HCT116 (cell line): ENCODE data around the gene C14orf93.

ENCODE experiments used
- CTCF ChIP-seq, 3 experiments: fragments of 200-600 bp in 1 of 3; sonication (generic) in 1 of 3; IDR thresholded peaks in 2 of 3; conservative IDR thresholded peaks in 1 of 3; 2 replicates each; pipeline ENCODE4 v1.5.1; 2012 to 2017; ENCODE audit warnings: low read depth in 2 of 3, low read length in 2 of 3, antibody characterized with exemption in 1 of 3, borderline replicate concordance in 1 of 3, control low read depth in 1 of 3, mild to moderate bottlenecking in 1 of 3, mixed read lengths in 1 of 3, mixed run types in 1 of 3, moderate library complexity in 1 of 3; ENCODE audit not compliant: insufficient read depth in 1 of 3
- EZH2 ChIP-seq: fragments of 200-600 bp; sonication (generic); IDR thresholded peaks from 2 replicates; pipeline ENCODE4 v1.6.1; 2017; ENCODE audit warnings: antibody characterized with exemption, mixed run types
- FOSL1 ChIP-seq: IDR thresholded peaks from 2 replicates; pipeline ENCODE4 v1.6.1; 2012; ENCODE audit warnings: low read depth
- MAX ChIP-seq: IDR thresholded peaks from 2 replicates; pipeline ENCODE4 v1.6.1; 2012
- POLR2A ChIP-seq: IDR thresholded peaks from 2 replicates; pipeline ENCODE4 v1.7.0; 2011; ENCODE audit warnings: borderline replicate concordance; ENCODE audit not compliant: insufficient read depth, insufficient read length; ENCODE audit errors: extremely low read depth
- POLR2AphosphoS5 ChIP-seq: IDR thresholded peaks from 2 replicates; pipeline ENCODE4 v1.6.1; 2011; ENCODE audit warnings: mild to moderate bottlenecking, low read depth, low read length, moderate library complexity
- RAD21 ChIP-seq: IDR thresholded peaks from 2 replicates; pipeline ENCODE4 v1.6.1; 2012; ENCODE audit warnings: low read depth, mild to moderate bottlenecking

- TF ChIP-seq CTCF (IDR thresholded peaks at IDR 0.05 in 2 of 3, conservative IDR thresholded peaks at IDR 0.05 in 1 of 3; ENCODE audit: borderline replicate concordance in 1 of 3, insufficient read depth in 1 of 3, low read depth in 2 of 3, low read length in 2 of 3): peak in 2 of 3 experiments; percentile 61 to 75; a peak in 4 of 6 replicates
- no peak for TF ChIP-seq POLR2AphosphoS5
- TF ChIP-seq POLR2A: no peak
- no peak for TF ChIP-seq RAD21
- TF ChIP-seq FOSL1: no peak
- TF ChIP-seq MAX: no peak
- TF ChIP-seq EZH2: no peak
Measured at GRCh38 chr14:22973217-22974032, 36.5 kb downstream of the C14orf93 start.
